ENCODE measurements around the gene VSIR. TPM values are rescaled to one million over a fixed set of nuclear protein-coding genes. Genes with fewer than 3 reads are reported as not detected.

The VSIR gene
- total RNA-seq, 2 experiments from 2014 or later: 41.4 to 47.3 TPM

GRCh38 chr10:71812016-71812912 lies 38.9 kb upstream of the VSIR start:
- DNase-seq: peak; percentile 81
- Mint-ChIP-seq H3K36me3 (no peaks in the 10 kb centered on the region), H3K27me3 (no peaks in the 10 kb centered on the region), H3K4me3 (no peak overlapping the region), H3K27ac (no peak overlapping the region), H3K9me3 (no peaks in the 10 kb centered on the region), H3K4me1 (no peaks in the 10 kb centered on the region)

GRCh38 chr10:71811351-71811750 lies 38.0 kb upstream of the VSIR start:
- no peaks in the 10 kb centered on the region for H3K36me3 Mint-ChIP-seq
- H3K4me3 Mint-ChIP-seq: no peak overlapping the region
- H3K4me1 Mint-ChIP-seq: no peaks in the 10 kb centered on the region
- no peaks in the 10 kb centered on the region for H3K27me3 Mint-ChIP-seq
- DNase-seq: no peak
- H3K27ac Mint-ChIP-seq: no peak overlapping the region
- H3K9me3 Mint-ChIP-seq: no peaks in the 10 kb centered on the region

- DNase-seq: no peak
- Mint-ChIP-seq H3K9me3 (no peaks in the 10 kb centered on the region), H3K36me3 (no peaks in the 10 kb centered on the region), H3K27me3 (no peaks in the 10 kb centered on the region), H3K4me1 (no peaks in the 10 kb centered on the region), H3K4me3 (no peak overlapping the region), H3K27ac (no peak overlapping the region)
Measured at GRCh38 chr10:71810048-71810750, 36.9 kb upstream of the VSIR start.

GRCh38 chr10:71809628-71810027 lies 36.3 kb upstream of the VSIR start:
- no peak for DNase-seq
- H3K27ac Mint-ChIP-seq: no peak overlapping the region
- no peak overlapping the region for H3K4me3 Mint-ChIP-seq
- H3K4me1 Mint-ChIP-seq: no peaks in the 10 kb centered on the region
- no peaks in the 10 kb centered on the region for H3K36me3 Mint-ChIP-seq
- H3K9me3 Mint-ChIP-seq: no peaks in the 10 kb centered on the region
- H3K27me3 Mint-ChIP-seq: no peaks in the 10 kb centered on the region

- no peak overlapping the region for H3K27ac Mint-ChIP-seq
- no peak for DNase-seq
- no peak overlapping the region for H3K4me3 Mint-ChIP-seq
- no peaks in the 10 kb centered on the region for H3K4me1 Mint-ChIP-seq
- H3K9me3 Mint-ChIP-seq: no peaks in the 10 kb centered on the region
- no peaks in the 10 kb centered on the region for H3K36me3 Mint-ChIP-seq
- H3K27me3 Mint-ChIP-seq: no peaks in the 10 kb centered on the region
Measured at GRCh38 chr10:71807557-71808510, 34.5 kb upstream of the VSIR start.

GRCh38 chr10:71806704-71807556 lies 33.6 kb upstream of the VSIR start:
- Mint-ChIP-seq H3K4me1 (no peaks in the 10 kb centered on the region), H3K27ac (no peak overlapping the region), H3K36me3 (no peaks in the 10 kb centered on the region), H3K4me3 (no peak overlapping the region), H3K27me3 (no peaks in the 10 kb centered on the region), H3K9me3 (no peaks in the 10 kb centered on the region)
- no peak for DNase-seq

- no peak for DNase-seq
- Mint-ChIP-seq H3K27me3 (no peaks in the 10 kb centered on the region), H3K4me3 (no peak overlapping the region), H3K4me1 (no peaks in the 10 kb centered on the region), H3K9me3 (no peaks in the 10 kb centered on the region), H3K36me3 (no peaks in the 10 kb centered on the region), H3K27ac (no peak overlapping the region)
Measured at GRCh38 chr10:71805776-71806703, 32.7 kb upstream of the VSIR start.

GRCh38 chr10:71804077-71804476 lies 30.8 kb upstream of the VSIR start:
- DNase-seq: no peak

GRCh38 chr10:71802715-71803488 lies 29.6 kb upstream of the VSIR start:
- DNase-seq: no peak
- Mint-ChIP-seq H3K27ac (no peak overlapping the region), H3K4me1 (peaks cover 2% of the 10 kb centered on the region), H3K4me3 (no peak overlapping the region), H3K27me3 (no peaks in the 10 kb centered on the region), H3K36me3 (no peaks in the 10 kb centered on the region), H3K9me3 (no peaks in the 10 kb centered on the region)

More at GRCh38 chr10:71804077-71804476, 30.8 kb upstream of the VSIR start:
- no peaks in the 10 kb centered on the region for H3K36me3 Mint-ChIP-seq
- H3K27ac Mint-ChIP-seq: no peak overlapping the region
- no peaks in the 10 kb centered on the region for H3K4me1 Mint-ChIP-seq
- no peak overlapping the region for H3K4me3 Mint-ChIP-seq
- no peaks in the 10 kb centered on the region for H3K27me3 Mint-ChIP-seq
- no peaks in the 10 kb centered on the region for H3K9me3 Mint-ChIP-seq

GRCh38 chr10:71802235-71802634 lies 28.9 kb upstream of the VSIR start:
- peaks cover 9% of the 10 kb centered on the region for H3K4me1 Mint-ChIP-seq
- DNase-seq: no peak
- H3K27me3 Mint-ChIP-seq: no peaks in the 10 kb centered on the region
- no peaks in the 10 kb centered on the region for H3K36me3 Mint-ChIP-seq
- H3K27ac Mint-ChIP-seq: no peak overlapping the region
- H3K4me3 Mint-ChIP-seq: no peak overlapping the region
- H3K9me3 Mint-ChIP-seq: no peaks in the 10 kb centered on the region

- no peaks in the 10 kb centered on the region for H3K9me3 Mint-ChIP-seq
- peaks cover 13% of the 10 kb centered on the region for H3K4me1 Mint-ChIP-seq
- H3K4me3 Mint-ChIP-seq: no peak overlapping the region
- no peak overlapping the region for H3K27ac Mint-ChIP-seq
- DNase-seq: no peak
- no peaks in the 10 kb centered on the region for H3K36me3 Mint-ChIP-seq
- H3K27me3 Mint-ChIP-seq: no peaks in the 10 kb centered on the region
Measured at GRCh38 chr10:71801361-71801760, 28.0 kb upstream of the VSIR start.

- H3K4me3 Mint-ChIP-seq: no peak overlapping the region
- H3K27ac Mint-ChIP-seq: no peak overlapping the region
- H3K9me3 Mint-ChIP-seq: no peaks in the 10 kb centered on the region
- H3K27me3 Mint-ChIP-seq: no peaks in the 10 kb centered on the region
- H3K36me3 Mint-ChIP-seq: no peaks in the 10 kb centered on the region
- no peak for DNase-seq
- peaks cover 13% of the 10 kb centered on the region for H3K4me1 Mint-ChIP-seq
Measured at GRCh38 chr10:71799608-71800453, 26.5 kb upstream of the VSIR start.
